Thyroid gland (tissue), 4 donors: ENCODE data around the gene PABPC4L. TPM values are rescaled to one million over a fixed set of nuclear protein-coding genes. Genes with fewer than 3 reads are reported as not detected.

Experiments
- DNase-seq, 2 donors: peaks; one replicate each; pipeline ENCODE4 v3.0.0-alpha.2; 2019
- H3K27ac ChIP-seq, 3 donors: fragments of 200-600 bp; sonication (generic); 1 replicate in 2 of 3; 2 replicates in 1 of 3; pipeline ENCODE4 v1.5.1; 2016 to 2019; ENCODE audit warnings: mild to moderate bottlenecking in 1 of 3, moderate library complexity in 1 of 3
- H3K27me3 ChIP-seq: fragments of 200-600 bp; sonication (generic); one replicate; pipeline ENCODE4 v1.5.1; 2019
- H3K36me3 ChIP-seq, 2 donors: fragments of 200-600 bp; sonication (generic); one replicate each; pipeline ENCODE4 v1.5.1; 2016 to 2019
- H3K4me1 ChIP-seq, 2 donors: fragments of 200-600 bp; sonication (generic); one replicate each; pipeline ENCODE4 v1.5.1; 2017 to 2019
- H3K4me3 ChIP-seq, 3 donors: fragments of 200-600 bp; sonication (generic); replicated peaks in 1 of 3; 1 replicate in 2 of 3; 2 replicates in 1 of 3; pipeline ENCODE4 v1.5.1; 2016; ENCODE audit warnings: mild to moderate bottlenecking in 1 of 3
- H3K9me3 ChIP-seq: fragments of 200-600 bp; sonication (generic); one replicate; pipeline ENCODE4 v1.5.1; 2017
- POLR2A ChIP-seq, 2 donors: fragments of 450-650 bp; IDR thresholded peaks; one replicate each; pipeline ENCODE4 v1.6.1; 2017; ENCODE audit warnings: antibody characterized with exemption in 2 of 2, mild to moderate bottlenecking in 2 of 2, moderate library complexity in 1 of 2
- WGBS, 2 donors: methylation state at CpG; one replicate each; pipeline ENCODE4 v1.1.5; 2017; 5-methylcytosine and 5-hydroxymethylcytosine counted together
- intact Hi-C: fragments of 100-400 bp; cut with DNase I; formaldehyde crosslinking; loops from one replicate; pipeline ENCODE4 v1.15.1; 2023
- total RNA-seq, 4 donors: library from RNA; depleted of rRNA; stranded (reverse); fragments of >200 nt; gene quantifications; one replicate each; pipeline ENCODE4 v1.2.3, GENCODE V29; 2016
- TF ChIP-seq, protein P1 (sequence below), 6 experiments: fragments of 200-600 bp in 3 of 6; fragments of 450-650 bp in 3 of 6; sonication (generic) in 3 of 6; IDR thresholded peaks; one replicate each; pipeline ENCODE4 v1.5.1; 2016 to 2019; ENCODE audit warnings: antibody characterized with exemption in 6 of 6, mild to moderate bottlenecking in 2 of 6, inconsistent platforms in 1 of 6, moderate library complexity in 1 of 6

The PABPC4L gene
- total RNA-seq, 4 donors from 2014 or later: 2.5 to 5.1 (median 3.1) TPM

DNA sequence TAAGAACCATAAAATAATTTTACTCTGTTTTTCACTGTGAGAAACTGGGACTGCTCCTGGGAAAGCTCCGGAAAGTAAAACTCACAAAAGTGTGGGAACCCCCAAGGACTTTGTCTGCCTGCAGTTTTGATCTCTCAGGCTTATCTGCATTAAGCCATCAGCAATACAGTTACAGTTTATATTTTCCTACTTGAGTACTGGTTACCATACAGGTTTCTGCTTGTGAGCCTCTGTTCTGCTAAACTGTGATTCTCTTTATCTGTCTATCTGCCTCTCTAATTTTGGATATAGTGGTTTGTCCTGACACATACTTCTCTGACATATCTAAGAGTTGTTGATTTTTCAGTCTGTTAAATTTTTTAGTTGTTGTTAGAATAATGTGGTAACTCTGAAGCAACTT lies 11.6 kb downstream of the PABPC4L start:
- TF ChIP-seq, protein P1, sequence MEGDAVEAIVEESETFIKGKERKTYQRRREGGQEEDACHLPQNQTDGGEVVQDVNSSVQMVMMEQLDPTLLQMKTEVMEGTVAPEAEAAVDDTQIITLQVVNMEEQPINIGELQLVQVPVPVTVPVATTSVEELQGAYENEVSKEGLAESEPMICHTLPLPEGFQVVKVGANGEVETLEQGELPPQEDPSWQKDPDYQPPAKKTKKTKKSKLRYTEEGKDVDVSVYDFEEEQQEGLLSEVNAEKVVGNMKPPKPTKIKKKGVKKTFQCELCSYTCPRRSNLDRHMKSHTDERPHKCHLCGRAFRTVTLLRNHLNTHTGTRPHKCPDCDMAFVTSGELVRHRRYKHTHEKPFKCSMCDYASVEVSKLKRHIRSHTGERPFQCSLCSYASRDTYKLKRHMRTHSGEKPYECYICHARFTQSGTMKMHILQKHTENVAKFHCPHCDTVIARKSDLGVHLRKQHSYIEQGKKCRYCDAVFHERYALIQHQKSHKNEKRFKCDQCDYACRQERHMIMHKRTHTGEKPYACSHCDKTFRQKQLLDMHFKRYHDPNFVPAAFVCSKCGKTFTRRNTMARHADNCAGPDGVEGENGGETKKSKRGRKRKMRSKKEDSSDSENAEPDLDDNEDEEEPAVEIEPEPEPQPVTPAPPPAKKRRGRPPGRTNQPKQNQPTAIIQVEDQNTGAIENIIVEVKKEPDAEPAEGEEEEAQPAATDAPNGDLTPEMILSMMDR (IDR thresholded peaks at IDR 0.05): no peak
- TF ChIP-seq POLR2A (IDR thresholded peaks at IDR 0.05): no peak
- Histone ChIP-seq H3K27ac (no peak overlapping the region), H3K4me3 (no peak overlapping the region), H3K4me1 (no peaks in the 10 kb centered on the region), H3K36me3 (no peaks in the 10 kb centered on the region), H3K9me3 (no peaks in the 10 kb centered on the region), H3K27me3 (no peaks in the 10 kb centered on the region)
- intact Hi-C loops: no loop called here
- whole genome bisulfite sequencing, 2 donors: 44% methylated on average over 1 of the region's 1 CpG; no CpG with 5 or more reads in 1 of the 2 donors
- DNase-seq: no peak

DNA sequence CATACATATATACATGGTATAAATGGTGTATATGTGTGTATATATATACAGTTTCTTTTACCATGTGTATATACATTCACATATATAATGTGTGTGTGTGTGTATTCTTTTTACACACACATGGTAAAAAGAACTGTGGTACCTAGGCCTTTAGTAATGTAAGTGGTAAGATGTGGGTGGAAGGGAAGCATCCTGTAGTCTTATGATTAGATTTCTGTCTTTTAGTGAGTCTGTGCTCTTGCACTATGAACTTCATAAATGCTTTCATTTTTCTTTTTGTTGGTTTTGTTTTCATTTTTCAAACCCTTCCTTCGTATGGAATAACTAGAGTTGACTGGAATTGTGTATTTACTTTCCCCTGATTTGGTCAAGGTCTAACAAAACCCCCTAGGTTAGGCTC lies 12.1 kb downstream of the PABPC4L start:
- Histone ChIP-seq H3K9me3 (no peaks in the 10 kb centered on the region), H3K36me3 (no peaks in the 10 kb centered on the region), H3K4me3 (no peak overlapping the region), H3K4me1 (no peaks in the 10 kb centered on the region), H3K27me3 (no peaks in the 10 kb centered on the region), H3K27ac (no peak overlapping the region)
- 62 to 70% methylated on average over 1 of the region's 1 CpG for whole genome bisulfite sequencing, 2 donors
- no peak for DNase-seq
- intact Hi-C loops: no loop called here
- TF ChIP-seq, protein P1 (IDR thresholded peaks at IDR 0.05): no peak
- TF ChIP-seq POLR2A (IDR thresholded peaks at IDR 0.05): no peak

DNA sequence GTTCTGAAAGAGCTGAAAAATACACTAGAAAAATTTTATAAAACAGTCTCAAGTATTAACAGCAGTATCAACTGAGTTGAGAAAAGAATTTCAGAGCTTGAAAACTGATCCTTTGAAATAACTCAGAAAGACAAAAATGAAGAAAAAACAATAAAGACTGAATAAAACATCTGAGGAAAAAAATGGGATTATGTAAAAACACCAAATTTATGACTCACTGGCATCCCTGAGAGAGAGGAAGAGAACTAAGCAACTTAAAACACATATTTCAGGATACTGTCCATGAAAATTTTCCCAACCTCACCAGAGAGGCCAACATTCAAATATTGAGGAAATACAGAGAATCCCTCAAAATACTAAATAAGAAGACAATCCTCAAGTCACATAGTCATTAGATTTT lies 22.9 kb downstream of the PABPC4L start:
- Histone ChIP-seq H3K27ac (no peak overlapping the region), H3K4me1 (no peaks in the 10 kb centered on the region), H3K27me3 (no peaks in the 10 kb centered on the region), H3K9me3 (no peaks in the 10 kb centered on the region), H3K36me3 (no peaks in the 10 kb centered on the region), H3K4me3 (no peak overlapping the region)
- intact Hi-C loops: no loop called here
- DNase-seq: no peak
- no peak for TF ChIP-seq POLR2A (IDR thresholded peaks at IDR 0.05)
- TF ChIP-seq, protein P1 (IDR thresholded peaks at IDR 0.05): no peak

DNA sequence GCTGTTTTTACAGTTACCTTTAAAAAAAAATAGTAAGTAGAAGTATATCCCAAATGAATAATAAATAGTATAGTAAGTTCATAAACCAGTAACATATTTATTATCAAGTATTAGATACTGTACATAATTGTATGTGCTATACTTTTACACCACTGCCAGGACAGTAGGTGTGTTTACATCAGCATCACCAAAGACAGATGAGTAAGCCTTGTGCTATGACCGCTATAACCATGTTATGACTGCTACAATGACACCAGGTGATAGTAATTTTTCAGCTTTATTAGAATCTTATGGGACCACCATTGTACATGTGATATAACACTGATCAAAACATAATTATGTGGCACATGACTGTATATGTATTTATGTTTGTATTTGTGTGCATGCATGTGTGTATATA lies 27.3 kb downstream of the PABPC4L start:
- Histone ChIP-seq H3K4me1 (no peaks in the 10 kb centered on the region), H3K4me3 (no peak overlapping the region), H3K36me3 (no peaks in the 10 kb centered on the region), H3K27me3 (no peaks in the 10 kb centered on the region), H3K27ac (no peak overlapping the region), H3K9me3 (no peaks in the 10 kb centered on the region)
- no peak for DNase-seq
- 88 to 98% methylated on average over 1 of the region's 1 CpG for WGBS, 2 donors
- intact Hi-C loops: no loop called here
- TF ChIP-seq, protein P1 (IDR thresholded peaks at IDR 0.05): no peak
- no peak for TF ChIP-seq POLR2A (IDR thresholded peaks at IDR 0.05)

DNA sequence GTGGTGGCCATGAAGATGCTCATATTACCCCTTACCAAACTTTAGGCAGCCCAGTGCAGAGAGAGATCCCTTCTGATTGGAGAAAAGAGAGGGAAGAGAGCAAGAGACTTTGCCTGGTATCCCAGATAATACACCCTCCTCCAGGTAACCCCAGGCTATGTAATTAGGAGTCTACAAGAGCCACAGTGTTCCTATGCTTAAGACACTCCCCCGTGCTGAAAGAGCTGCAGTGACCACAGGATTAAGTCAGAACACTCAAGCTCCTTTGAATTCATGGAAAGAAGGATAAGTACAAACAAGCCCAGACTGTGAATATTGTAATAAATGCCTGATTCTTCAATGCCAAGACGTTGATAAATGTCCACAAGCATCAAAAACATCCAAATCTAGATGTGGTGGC lies 41.4 kb downstream of the PABPC4L start:
- H3K9me3 ChIP-seq: no peaks in the 10 kb centered on the region
- H3K4me3 ChIP-seq: no peak overlapping the region
- TF ChIP-seq, protein P1 (IDR thresholded peaks at IDR 0.05): no peak
- no peak for TF ChIP-seq POLR2A (IDR thresholded peaks at IDR 0.05)
- no peak for DNase-seq
- intact Hi-C loops: no loop called here
- H3K4me1 ChIP-seq: no peaks in the 10 kb centered on the region
- no peak overlapping the region for H3K27ac ChIP-seq
- 63 to 81% methylated on average over 1 to 2 of the region's 2 CpGs for WGBS, 2 donors
- H3K27me3 ChIP-seq: no peaks in the 10 kb centered on the region
- H3K36me3 ChIP-seq: no peaks in the 10 kb centered on the region
